NT2/D1 (cell line): ENCODE measurements around the gene ZNF536.

ENCODE experiments used
- DNase-seq: peaks from one replicate; pipeline ENCODE4 v3.0.0-alpha.2; 2011; ENCODE audit warnings: low read depth, low spot score
- H3K27me3 ChIP-seq: 2 replicates; pipeline ENCODE4 v1.6.0; 2011; ENCODE audit warnings: mild to moderate bottlenecking; ENCODE audit not compliant: insufficient read length, insufficient read depth
- H3K36me3 ChIP-seq: 2 replicates; pipeline ENCODE4 v1.6.1; 2011; ENCODE audit warnings: mild to moderate bottlenecking, low read length, mixed read lengths; ENCODE audit not compliant: insufficient read depth, insufficient read length
- H3K4me1 ChIP-seq: 2 replicates; pipeline ENCODE4 v1.5.1; 2011; ENCODE audit not compliant: insufficient read depth, insufficient read length
- H3K4me3 ChIP-seq: 2 replicates; pipeline ENCODE4 v1.5.1; 2011; ENCODE audit warnings: low read depth; ENCODE audit not compliant: insufficient read length
- H3K9ac ChIP-seq: 2 replicates; pipeline ENCODE4 v1.6.0; 2011; ENCODE audit warnings: low read depth; ENCODE audit not compliant: insufficient read length
- H3K9me3 ChIP-seq: 2 replicates; pipeline ENCODE4 v1.5.1; 2011; ENCODE audit warnings: mild to moderate bottlenecking, low read length; ENCODE audit not compliant: insufficient read depth
- SUZ12 ChIP-seq: IDR thresholded peaks from 2 replicates; pipeline ENCODE4 v1.6.1; 2011; ENCODE audit not compliant: insufficient read length, insufficient read depth; ENCODE audit errors: extremely low read depth
- YY1 ChIP-seq: IDR thresholded peaks from 2 replicates; pipeline ENCODE4 v1.6.1; 2011; ENCODE audit not compliant: insufficient read length, insufficient read depth
- ZNF274 ChIP-seq: IDR thresholded peaks from 2 replicates; pipeline ENCODE4 v1.6.1; 2011; ENCODE audit warnings: mild to moderate bottlenecking, low read depth, low read length

ZNF536 gene

DNA sequence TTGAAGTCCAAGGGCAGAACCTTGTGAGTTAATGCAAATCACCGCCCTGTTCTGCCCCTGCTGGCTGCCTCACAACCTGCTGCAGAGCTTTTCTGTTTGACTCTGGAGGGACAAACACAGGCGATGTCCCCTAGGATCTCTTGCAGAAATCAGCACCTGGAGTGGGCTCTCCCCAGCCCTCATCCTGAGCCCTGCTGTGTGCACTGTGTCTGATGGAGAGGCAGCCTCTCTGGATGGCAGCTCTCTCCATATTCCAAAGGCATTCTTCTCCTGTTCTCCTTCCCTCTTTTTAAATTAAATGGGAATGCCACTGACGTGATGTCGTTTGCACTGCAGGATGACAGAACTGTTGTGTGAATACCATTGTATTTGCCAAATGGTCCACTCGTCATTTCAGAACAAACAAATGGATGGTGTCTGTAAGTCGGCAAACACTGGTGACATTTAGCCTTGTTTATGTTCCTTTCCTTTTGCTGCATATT is 184.1 kb downstream of the ZNF536 start:
- no peak for DNase-seq
- Histone ChIP-seq H3K9ac (no peak overlapping the region), H3K36me3 (no peaks in the 10 kb centered on the region)

DNA sequence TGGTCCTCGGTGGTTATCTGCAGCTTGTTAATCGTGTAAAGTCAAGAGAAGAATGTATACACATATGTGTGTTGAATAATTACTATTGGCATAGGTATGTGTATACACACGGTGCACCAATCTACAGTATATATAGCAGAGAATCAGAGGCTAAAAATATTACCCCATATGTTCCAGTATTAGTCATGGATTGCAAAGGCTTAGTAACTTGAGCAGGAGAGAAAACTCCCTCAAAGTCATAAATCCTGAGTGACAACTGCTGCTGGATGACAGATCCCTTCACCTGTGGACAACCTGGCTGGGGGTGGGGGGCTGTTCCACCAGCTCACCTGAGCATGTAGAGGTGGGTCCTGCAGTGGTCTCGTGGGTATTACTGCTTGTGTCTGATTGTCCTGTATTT is 185.0 kb downstream of the ZNF536 start:
- no peaks in the 10 kb centered on the region for H3K4me1 ChIP-seq
- H3K36me3 ChIP-seq = no peaks in the 10 kb centered on the region
- H3K9me3 ChIP-seq = no peaks in the 10 kb centered on the region
- no peak for DNase-seq
- TF ChIP-seq SUZ12 (no peak), YY1 (no peak), ZNF274 (no peak)
- H3K9ac ChIP-seq = no peak overlapping the region
- no peaks in the 10 kb centered on the region for H3K27me3 ChIP-seq
- no peak overlapping the region for H3K4me3 ChIP-seq

More for the DNA sequence above, 184.1 kb downstream of the ZNF536 start:
- H3K9me3 ChIP-seq = no peaks in the 10 kb centered on the region
- no peaks in the 10 kb centered on the region for H3K4me1 ChIP-seq
- no peak overlapping the region for H3K4me3 ChIP-seq
- TF ChIP-seq ZNF274 = no peak
- no peaks in the 10 kb centered on the region for H3K27me3 ChIP-seq

DNA sequence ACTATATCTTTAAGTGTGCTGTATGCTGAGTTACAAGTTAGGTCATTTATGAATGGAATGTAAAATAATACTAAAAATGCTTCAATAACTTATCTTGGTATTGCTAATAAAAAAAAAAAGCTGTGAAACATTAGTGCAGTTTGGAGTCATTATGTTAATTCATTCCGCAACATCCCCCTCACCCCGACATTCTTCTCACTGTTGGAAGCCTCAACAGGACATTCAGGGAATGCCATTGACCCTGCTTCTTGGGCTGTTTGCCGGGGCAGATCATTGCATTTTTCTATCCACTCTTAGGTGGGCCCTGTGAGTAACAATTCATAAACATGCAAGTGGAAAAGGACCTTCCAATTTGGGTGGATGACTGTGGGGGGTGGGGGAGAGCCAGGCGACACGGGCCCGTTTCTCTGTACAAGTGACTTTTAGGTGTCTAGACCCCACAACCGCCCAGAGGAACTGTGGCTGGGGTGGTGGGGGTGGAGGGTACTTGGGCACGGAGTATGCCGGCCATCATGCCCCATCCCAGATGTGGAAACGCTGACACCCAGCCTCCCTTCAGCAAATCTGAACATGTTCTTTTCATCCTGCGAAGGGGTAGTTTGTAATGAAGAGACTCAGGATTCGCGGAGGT is 185.9 kb downstream of the ZNF536 start:
- Histone ChIP-seq H3K4me1 (no peaks in the 10 kb centered on the region), H3K9ac (no peak overlapping the region), H3K27me3 (no peaks in the 10 kb centered on the region), H3K36me3 (no peaks in the 10 kb centered on the region), H3K4me3 (no peak overlapping the region), H3K9me3 (no peaks in the 10 kb centered on the region)
- DNase-seq = no peak
- TF ChIP-seq SUZ12 = no peak
- TF ChIP-seq YY1 = no peak
- TF ChIP-seq ZNF274 = no peak

DNA sequence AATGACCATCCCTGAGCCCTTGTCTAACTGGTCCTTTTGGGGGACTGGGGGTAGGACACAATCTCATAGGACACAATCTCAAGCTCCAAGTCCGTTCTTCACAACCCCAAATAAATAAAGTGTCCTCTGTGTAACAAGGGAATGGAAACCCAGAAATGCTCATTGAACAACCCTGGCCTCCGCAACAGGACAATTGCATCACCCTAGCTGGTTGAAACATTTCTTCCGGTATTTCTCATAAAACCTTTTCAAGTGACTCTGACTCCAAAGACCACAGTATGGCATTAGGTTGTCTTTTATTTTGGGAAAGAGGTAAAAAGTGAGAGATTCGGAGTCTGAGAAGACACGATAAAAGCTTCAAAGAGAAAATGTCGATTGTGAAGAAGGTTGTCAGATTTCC is 186.6 kb downstream of the ZNF536 start:
- no peak for DNase-seq
- H3K4me3 ChIP-seq = no peak overlapping the region
- TF ChIP-seq YY1 (no peak), SUZ12 (no peak), ZNF274 (no peak)

DNA sequence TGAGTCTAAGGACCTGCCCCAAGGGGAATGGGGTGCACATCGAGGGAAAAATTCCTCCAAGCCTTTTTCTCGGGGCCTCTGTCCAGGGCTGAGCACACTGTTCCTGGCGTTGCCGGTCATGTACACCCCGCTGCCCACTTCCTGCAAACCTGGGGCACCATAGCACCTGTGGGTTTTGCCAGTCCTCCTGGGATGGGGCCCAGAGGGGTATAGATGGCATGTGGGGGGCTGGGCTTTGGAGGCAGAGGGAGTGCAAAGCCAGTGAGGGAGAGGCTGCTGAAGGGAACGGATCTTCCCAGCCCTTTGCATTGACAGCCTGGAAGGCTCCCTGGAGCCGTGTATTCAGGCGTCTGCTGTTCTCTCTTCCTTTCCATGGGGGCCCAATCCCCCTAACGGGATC is 187.3 kb downstream of the ZNF536 start:
- no peaks in the 10 kb centered on the region for H3K9me3 ChIP-seq
- no peak for DNase-seq
- H3K27me3 ChIP-seq = no peaks in the 10 kb centered on the region
- H3K4me3 ChIP-seq = no peak overlapping the region
- no peak overlapping the region for H3K9ac ChIP-seq
- H3K36me3 ChIP-seq = no peaks in the 10 kb centered on the region
- TF ChIP-seq SUZ12 (no peak), ZNF274 (no peak), YY1 (no peak)
- H3K4me1 ChIP-seq = peaks cover 6% of the 10 kb centered on the region

More for the DNA sequence above, 186.6 kb downstream of the ZNF536 start:
- Histone ChIP-seq H3K4me1 (peaks cover 3% of the 10 kb centered on the region), H3K27me3 (no peaks in the 10 kb centered on the region), H3K36me3 (no peaks in the 10 kb centered on the region), H3K9me3 (no peaks in the 10 kb centered on the region), H3K9ac (no peak overlapping the region)

DNA sequence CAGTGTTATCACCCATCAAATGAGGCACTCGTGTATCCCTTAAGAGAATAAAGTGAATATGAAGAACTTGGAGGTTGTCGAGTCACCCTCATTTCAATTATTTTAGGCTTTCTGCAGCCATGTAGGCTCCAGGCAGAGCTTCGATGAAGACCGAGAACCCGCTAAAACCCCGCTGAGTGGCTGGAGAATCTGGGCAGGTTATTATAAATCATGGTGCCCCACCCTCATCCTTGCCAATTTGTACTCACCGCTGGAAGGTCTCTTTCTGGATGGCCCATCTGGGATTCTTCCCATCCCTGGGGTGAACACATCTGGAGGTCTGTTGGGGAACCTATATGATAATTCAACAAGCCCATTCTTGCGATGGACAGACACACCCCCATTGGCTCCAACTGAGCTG is 190.8 kb downstream of the ZNF536 start:
- no peak for TF ChIP-seq SUZ12
- TF ChIP-seq ZNF274 = no peak
- no peak for TF ChIP-seq YY1
- Histone ChIP-seq H3K36me3 (no peaks in the 10 kb centered on the region), H3K4me3 (no peak overlapping the region), H3K9ac (no peak overlapping the region), H3K27me3 (no peaks in the 10 kb centered on the region), H3K4me1 (peaks cover 8% of the 10 kb centered on the region), H3K9me3 (no peaks in the 10 kb centered on the region)
- no peak for DNase-seq

DNA sequence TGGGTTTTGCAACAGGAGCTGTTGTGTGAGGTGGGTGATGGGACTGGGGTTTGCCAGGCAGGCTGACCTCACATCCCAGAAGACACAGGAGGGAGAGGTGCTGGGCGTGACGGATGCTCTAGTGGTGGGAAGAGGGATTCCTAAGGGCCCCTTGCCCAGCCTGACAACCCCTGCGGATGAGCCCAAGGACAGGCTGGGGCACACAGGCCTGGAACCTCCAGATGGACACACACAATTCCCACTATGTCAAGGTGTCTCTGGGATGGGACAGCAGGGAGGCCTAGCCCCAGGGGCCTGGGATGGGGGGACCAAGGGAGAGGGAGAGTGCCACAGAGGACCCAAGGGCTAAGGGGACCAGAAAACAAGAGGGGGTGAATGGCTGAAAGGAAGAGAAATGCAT is 191.5 kb downstream of the ZNF536 start:
- H3K9ac ChIP-seq = no peak overlapping the region
- peaks cover 8% of the 10 kb centered on the region for H3K4me1 ChIP-seq
- H3K4me3 ChIP-seq = no peak overlapping the region
- H3K9me3 ChIP-seq = no peaks in the 10 kb centered on the region
- H3K27me3 ChIP-seq = no peaks in the 10 kb centered on the region
- DNase-seq = no peak
- TF ChIP-seq SUZ12 (no peak), ZNF274 (no peak), YY1 (no peak)
- H3K36me3 ChIP-seq = no peaks in the 10 kb centered on the region

DNA sequence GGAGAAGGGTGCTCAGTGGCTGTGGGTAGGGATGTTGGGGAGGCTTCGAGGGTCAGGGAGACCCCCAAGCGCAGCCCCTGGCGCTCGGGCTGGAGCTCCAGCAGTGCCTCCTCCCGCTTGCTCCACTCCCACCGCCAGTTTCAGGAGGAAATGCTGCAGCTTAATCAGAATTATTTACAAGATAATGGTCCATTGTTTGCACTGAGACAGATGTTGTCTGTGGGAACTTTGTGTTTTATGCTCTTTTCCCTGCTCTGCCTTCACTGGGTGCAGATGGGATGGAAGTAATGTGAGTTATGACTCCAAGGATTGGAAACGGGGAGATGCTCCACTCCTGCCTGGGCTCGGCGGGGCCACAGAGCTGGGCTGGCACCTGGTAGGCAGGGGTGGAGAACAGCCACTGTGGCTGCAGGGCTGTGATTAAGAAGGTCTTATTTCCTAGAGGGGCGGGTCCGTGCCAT is 192.4 kb downstream of the ZNF536 start:
- DNase-seq = no peak
- no peak overlapping the region for H3K4me3 ChIP-seq

More for the DNA sequence above, 192.4 kb downstream of the ZNF536 start:
- Histone ChIP-seq H3K4me1 (peaks cover 8% of the 10 kb centered on the region), H3K9me3 (no peaks in the 10 kb centered on the region), H3K36me3 (no peaks in the 10 kb centered on the region), H3K9ac (no peak overlapping the region), H3K27me3 (no peaks in the 10 kb centered on the region)
- TF ChIP-seq ZNF274 (no peak), YY1 (no peak), SUZ12 (no peak)
